Measurements from ENCODE around the gene CLIP2. TPM values are rescaled to one million over a fixed set of nuclear protein-coding genes. Genes with fewer than 3 reads are reported as not detected.
"Not testable (repeated sequence)": the region's sequence is repeated elsewhere in the genome, so short reads cannot be mapped to it uniquely, and the experiment has no call there.

Gene CLIP2
- total RNA-seq, 1 donor = 55.7 TPM

DNA sequence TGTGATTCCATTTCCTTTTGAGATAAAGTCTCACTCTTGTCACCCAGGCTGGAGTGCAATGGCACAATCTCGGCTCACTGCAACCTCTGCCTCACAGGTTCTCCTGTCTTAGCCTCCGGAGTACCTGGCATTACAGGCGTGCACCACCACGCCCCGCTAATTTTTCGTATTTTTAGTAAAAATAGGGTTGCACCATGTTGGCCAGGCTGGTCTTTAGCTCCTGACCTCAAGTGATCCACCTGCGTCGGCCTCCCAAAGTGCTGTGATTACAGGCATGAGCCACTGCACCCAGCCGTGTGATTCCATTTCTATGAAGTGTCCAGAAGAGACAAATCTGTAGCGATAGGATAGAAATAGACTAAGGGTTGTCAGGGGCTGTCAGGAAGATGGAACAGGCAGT is 60.4 kb downstream of the CLIP2 start:
- TF ChIP-seq, protein P1, sequence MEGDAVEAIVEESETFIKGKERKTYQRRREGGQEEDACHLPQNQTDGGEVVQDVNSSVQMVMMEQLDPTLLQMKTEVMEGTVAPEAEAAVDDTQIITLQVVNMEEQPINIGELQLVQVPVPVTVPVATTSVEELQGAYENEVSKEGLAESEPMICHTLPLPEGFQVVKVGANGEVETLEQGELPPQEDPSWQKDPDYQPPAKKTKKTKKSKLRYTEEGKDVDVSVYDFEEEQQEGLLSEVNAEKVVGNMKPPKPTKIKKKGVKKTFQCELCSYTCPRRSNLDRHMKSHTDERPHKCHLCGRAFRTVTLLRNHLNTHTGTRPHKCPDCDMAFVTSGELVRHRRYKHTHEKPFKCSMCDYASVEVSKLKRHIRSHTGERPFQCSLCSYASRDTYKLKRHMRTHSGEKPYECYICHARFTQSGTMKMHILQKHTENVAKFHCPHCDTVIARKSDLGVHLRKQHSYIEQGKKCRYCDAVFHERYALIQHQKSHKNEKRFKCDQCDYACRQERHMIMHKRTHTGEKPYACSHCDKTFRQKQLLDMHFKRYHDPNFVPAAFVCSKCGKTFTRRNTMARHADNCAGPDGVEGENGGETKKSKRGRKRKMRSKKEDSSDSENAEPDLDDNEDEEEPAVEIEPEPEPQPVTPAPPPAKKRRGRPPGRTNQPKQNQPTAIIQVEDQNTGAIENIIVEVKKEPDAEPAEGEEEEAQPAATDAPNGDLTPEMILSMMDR (IDR thresholded peaks at IDR 0.05; ENCODE audit: insufficient read depth, low read depth, low read length) = no peak
- DNase-seq (ENCODE audit: low read depth) = no peak
- no peak overlapping the region for H3K4me3 ChIP-seq (ENCODE audit: low read depth, low read length)

DNA sequence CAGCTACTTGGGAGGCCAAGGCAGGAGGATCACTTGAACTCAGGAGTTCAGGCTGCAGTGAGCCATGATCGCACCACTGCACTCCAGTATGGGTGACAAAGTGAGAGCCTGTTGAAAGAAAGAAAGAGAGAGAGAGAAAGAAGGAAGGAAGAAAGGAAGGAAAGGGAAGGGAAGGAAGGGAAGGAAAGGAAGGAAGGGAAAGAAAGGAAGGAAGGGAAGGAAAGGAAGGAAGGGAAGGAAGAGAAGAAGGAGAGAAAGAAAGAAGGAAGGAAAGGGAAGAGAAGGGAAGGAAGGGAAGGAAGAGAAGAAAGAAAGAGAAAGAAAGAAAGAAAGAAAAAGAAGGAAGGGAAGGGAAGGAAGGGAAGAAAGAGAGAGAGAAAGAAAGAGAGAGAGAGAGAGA is 61.5 kb downstream of the CLIP2 start:
- DNase-seq (ENCODE audit: low read depth) = no peak
- H3K4me3 ChIP-seq (ENCODE audit: low read depth, low read length) = no peak overlapping the region
- TF ChIP-seq, protein P1 (IDR thresholded peaks at IDR 0.05; ENCODE audit: insufficient read depth, low read depth, low read length) = no peak

DNA sequence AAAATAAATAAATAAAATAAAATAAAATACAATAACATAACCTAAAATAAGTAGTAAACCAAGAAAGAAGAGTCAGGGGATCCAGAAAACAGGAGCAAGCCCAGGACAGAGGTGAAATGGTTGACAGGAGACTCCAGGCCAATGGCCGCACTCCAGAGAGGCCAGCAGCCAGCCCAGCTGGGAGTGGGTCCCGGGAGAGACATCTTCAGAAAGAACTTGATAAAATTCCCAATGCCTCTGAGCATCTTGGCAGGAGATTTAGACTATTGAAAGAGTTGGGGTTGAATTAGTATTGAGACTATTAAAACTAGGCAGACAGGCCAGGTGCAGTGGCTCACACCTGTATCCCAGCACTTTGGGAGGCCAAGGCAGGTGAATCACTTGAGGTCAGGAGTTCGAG is 62.6 kb downstream of the CLIP2 start:
- no peak overlapping the region for H3K4me3 ChIP-seq (ENCODE audit: low read depth, low read length)
- TF ChIP-seq, protein P1 (IDR thresholded peaks at IDR 0.05; ENCODE audit: insufficient read depth, low read depth, low read length) = no peak
- no peak for DNase-seq (ENCODE audit: low read depth)

DNA sequence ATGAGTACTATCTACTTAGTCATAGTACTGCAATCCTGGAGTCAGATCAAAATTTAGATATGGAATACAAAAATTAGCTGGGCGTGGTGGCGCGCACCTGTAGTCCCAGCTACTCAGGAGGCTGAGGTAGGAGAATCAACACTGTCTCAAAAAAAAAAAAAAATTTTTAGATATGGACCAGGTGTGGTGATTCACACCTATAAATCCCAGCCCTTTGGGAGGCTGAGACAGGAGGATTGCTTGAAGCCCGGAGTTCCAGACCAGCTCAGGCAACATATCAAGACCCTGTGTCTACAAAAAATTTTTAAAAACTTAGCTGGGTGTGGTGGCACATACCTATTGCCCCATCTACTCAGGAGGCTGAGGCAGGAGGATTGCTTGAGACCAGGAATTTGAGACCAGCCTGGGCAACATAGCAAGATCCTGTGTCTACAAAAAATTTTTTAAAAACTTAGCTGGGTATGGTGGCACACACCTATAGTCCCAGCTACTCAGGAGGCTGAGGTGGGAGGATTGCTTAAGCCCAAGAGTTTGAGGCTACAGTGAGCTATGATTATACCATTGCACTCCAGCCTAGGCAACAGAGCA is 63.4 kb downstream of the CLIP2 start:
- not testable (repeated sequence) for H3K4me3 ChIP-seq (ENCODE audit: low read depth, low read length); DNase-seq (ENCODE audit: low read depth)

DNA sequence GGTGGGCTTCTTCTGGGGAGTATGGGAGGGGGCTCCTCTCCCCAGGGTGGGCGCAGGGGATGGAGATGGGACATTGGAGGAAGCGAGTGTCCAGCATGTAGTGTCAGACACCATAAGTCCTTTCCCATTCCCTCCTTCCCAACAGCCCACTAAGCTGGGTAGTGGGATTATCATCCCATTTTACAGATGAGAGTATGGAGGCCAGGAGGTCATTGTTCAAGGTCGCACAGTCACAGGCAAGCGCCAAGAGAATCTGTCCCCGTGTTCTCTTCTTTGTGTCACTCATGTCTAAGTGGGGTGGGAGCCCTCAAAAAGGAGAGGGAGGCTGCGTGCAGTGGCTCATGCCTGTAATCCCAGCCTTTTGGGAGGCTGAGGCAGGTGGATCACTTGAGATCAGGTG is 64.8 kb downstream of the CLIP2 start:
- H3K4me3 ChIP-seq (ENCODE audit: low read depth, low read length) = no peak overlapping the region
- TF ChIP-seq, protein P1 (IDR thresholded peaks at IDR 0.05; ENCODE audit: insufficient read depth, low read depth, low read length) = no peak
- DNase-seq (ENCODE audit: low read depth) = no peak

DNA sequence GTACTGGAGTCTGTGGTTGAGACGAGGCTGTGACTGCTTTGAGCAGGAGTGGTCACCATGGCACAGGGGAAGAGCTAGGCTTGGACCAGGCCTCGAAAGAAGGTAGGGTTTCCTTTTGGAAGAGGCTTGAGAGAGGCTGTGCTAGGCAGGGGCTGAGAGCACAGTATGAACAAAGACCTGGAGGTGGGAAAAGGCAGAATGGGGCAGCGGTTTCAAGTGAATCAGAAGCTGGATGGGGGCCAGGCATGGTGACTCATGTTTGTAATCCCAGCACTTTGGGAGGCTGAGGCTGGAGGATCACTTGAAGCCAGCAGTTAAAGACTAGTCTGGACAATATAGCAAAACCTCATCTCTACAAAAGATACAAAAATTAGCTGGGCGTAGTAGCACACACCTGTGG is 65.9 kb downstream of the CLIP2 start:
- TF ChIP-seq, protein P1 (IDR thresholded peaks at IDR 0.05; ENCODE audit: insufficient read depth, low read depth, low read length) = no peak
- no peak overlapping the region for H3K4me3 ChIP-seq (ENCODE audit: low read depth, low read length)
- DNase-seq (ENCODE audit: low read depth) = peak; percentile 75

DNA sequence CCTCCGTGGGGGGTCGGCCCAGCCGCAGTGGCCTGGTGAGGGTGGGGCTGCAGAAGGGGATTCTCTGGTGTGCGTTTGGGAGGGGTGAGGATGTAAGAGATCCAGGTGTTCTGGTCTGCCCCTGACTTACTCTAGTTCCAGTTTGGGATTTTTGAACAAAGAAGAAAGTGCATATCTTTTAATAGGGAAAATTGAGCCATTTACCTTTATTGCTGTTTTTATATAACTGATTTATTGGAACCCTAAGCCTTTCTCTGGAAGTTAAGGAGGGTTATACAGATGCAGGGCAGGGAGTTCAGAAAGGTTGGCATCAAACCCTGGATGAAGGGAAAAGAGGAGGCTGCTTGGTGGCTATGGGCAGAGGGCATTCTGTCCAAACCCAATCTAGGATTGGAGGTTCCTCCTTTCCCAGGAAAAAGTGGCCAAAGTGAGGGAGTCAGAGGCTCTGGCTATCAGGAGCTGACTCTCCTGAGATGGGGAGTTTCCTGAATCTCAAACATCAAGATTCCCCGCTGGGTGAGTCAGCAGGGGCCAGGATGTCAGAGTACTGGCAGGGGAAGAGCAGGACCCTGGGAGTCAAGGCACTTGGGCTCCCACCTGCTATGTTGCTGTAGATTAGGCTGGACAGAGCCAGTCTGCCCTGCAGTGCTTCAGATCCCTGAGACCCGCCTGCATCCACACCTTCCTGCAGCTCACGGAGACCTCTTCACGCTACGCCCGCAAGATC is 67.5 kb downstream of the CLIP2 start:
- H3K4me3 ChIP-seq (ENCODE audit: low read depth, low read length) = no peak overlapping the region
- DNase-seq (ENCODE audit: low read depth) = no peak
- TF ChIP-seq, protein P1 (IDR thresholded peaks at IDR 0.05; ENCODE audit: insufficient read depth, low read depth, low read length) = no peak
